Gastrocnemius medialis (tissue), 4 donors: ENCODE data around the gene PARP1.

ENCODE experiments used
- POLR2A ChIP-seq, 2 donors: fragments of 450-650 bp; IDR thresholded peaks; one replicate each; pipeline ENCODE4 v1.6.1; 2017; ENCODE audit warnings: antibody characterized with exemption in 2 of 2, mild to moderate bottlenecking in 2 of 2, moderate library complexity in 2 of 2
- TF ChIP-seq, protein P1 (sequence below), 5 experiments: fragments of 450-650 bp in 3 of 5; fragments of 200-600 bp in 2 of 5; sonication (generic) in 2 of 5; IDR thresholded peaks in 4 of 5; conservative IDR thresholded peaks in 1 of 5; 1 replicate in 4 of 5; 2 replicates in 1 of 5; pipeline ENCODE4 v1.5.1; 2016 to 2019; ENCODE audit warnings: antibody characterized with exemption in 5 of 5, mild to moderate bottlenecking in 3 of 5, moderate library complexity in 3 of 5

DNA sequence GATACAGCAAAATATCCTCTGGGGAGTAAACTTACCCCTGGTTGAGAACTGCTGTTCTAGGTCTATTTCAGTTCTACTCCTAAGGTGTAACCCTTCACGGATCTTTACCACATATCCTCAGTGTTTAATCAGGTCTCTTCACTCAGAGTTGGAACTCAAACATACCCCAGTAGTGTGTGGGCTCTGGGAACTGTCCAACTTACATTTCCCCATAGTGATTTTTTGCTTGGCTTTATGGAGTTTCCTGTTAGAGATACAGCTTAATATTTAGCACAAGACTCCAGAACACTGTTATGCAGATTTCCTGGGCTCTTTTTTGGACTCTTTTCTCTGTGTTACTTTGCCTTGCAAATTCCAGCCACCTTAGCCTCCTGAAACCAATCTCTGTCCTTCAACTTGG, 72.2 kb downstream of the PARP1 start:
- TF ChIP-seq POLR2A (IDR thresholded peaks at IDR 0.05) = no peak
- TF ChIP-seq, protein P1, sequence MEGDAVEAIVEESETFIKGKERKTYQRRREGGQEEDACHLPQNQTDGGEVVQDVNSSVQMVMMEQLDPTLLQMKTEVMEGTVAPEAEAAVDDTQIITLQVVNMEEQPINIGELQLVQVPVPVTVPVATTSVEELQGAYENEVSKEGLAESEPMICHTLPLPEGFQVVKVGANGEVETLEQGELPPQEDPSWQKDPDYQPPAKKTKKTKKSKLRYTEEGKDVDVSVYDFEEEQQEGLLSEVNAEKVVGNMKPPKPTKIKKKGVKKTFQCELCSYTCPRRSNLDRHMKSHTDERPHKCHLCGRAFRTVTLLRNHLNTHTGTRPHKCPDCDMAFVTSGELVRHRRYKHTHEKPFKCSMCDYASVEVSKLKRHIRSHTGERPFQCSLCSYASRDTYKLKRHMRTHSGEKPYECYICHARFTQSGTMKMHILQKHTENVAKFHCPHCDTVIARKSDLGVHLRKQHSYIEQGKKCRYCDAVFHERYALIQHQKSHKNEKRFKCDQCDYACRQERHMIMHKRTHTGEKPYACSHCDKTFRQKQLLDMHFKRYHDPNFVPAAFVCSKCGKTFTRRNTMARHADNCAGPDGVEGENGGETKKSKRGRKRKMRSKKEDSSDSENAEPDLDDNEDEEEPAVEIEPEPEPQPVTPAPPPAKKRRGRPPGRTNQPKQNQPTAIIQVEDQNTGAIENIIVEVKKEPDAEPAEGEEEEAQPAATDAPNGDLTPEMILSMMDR (IDR thresholded peaks at IDR 0.05 in 4 of 5, conservative IDR thresholded peaks at IDR 0.05 in 1 of 5) = no peak
